ENCODE results near the gene LRCH3. TPM values are rescaled to one million over a fixed set of nuclear protein-coding genes. Genes with fewer than 3 reads are reported as not detected.

The LRCH3 gene
- polyA plus RNA-seq, 1 experiment: 113 TPM

GRCh38 chr3:197854596-197855343, 63.7 kb downstream of the LRCH3 start:
- DNase-seq (ENCODE audit: low read depth, low spot score): peak; percentile 94
- Histone ChIP-seq H3K27me3 (ENCODE audit: control insufficient read depth, insufficient read depth, low read length) (no peaks in the 10 kb centered on the region), H3K27ac (ENCODE audit: low read depth, low read length) (peak overlapping the region; percentile 95), H3K9me3 (ENCODE audit: control insufficient read depth, insufficient read depth, low read length) (no peaks in the 10 kb centered on the region), H3K4me3 (ENCODE audit: low read depth, low read length) (no peak overlapping the region)
- POLR2A ChIA-PET: interaction anchor here (0.8 to 1.0 kb wide), 3 partner anchors 14 to 63 kb away, joined by 3 read pairs; partner anchors contain the start of gene LRCH3
- CTCF ChIA-PET: no interaction called here
- no peak for TF ChIP-seq CTCF (IDR thresholded peaks at IDR 0.05; ENCODE audit: low read depth, low read length)

DNA sequence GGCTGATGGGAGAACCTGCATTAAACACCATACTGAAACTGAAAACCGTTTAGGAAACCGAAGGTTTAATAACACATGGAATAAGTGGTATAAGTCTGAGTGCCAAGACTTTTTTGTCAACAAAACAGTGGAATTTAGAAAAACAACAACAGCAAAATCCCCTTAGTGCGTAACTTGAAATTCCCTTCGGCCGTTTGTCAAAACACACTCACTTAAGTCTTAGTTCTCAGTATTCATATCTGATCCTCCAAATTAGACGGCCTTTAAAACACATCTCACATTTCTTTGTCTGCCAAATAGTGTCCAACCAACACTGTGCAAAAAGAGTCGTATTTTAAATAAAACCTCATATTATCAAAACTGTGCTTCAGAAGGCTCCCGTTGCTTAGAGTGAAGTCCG, 64.5 kb downstream of the LRCH3 start:
- TF ChIP-seq CTCF (IDR thresholded peaks at IDR 0.05; ENCODE audit: low read depth, low read length): no peak
- Histone ChIP-seq H3K27me3 (ENCODE audit: control insufficient read depth, insufficient read depth, low read length) (no peaks in the 10 kb centered on the region), H3K4me3 (ENCODE audit: low read depth, low read length) (no peak overlapping the region), H3K9me3 (ENCODE audit: control insufficient read depth, insufficient read depth, low read length) (no peaks in the 10 kb centered on the region), H3K27ac (ENCODE audit: low read depth, low read length) (peak overlapping the region; percentile 95)
- ChIA-PET POLR2A (interaction anchor here (1.0 kb wide), 1 partner anchor 47 kb away, joined by 3 read pairs; no protein-coding TSS in a partner anchor), CTCF (no interaction called here)
- DNase-seq (ENCODE audit: low read depth, low spot score): no peak

GRCh38 chr3:197856199-197856816, 65.3 kb downstream of the LRCH3 start:
- Histone ChIP-seq H3K4me3 (ENCODE audit: low read depth, low read length) (no peak overlapping the region), H3K27ac (ENCODE audit: low read depth, low read length) (no peak overlapping the region), H3K9me3 (ENCODE audit: control insufficient read depth, insufficient read depth, low read length) (no peaks in the 10 kb centered on the region), H3K27me3 (ENCODE audit: control insufficient read depth, insufficient read depth, low read length) (no peaks in the 10 kb centered on the region)
- ChIA-PET POLR2A (no interaction called here), CTCF (no interaction called here)
- DNase-seq (ENCODE audit: low read depth, low spot score): no peak
- no peak for TF ChIP-seq CTCF (IDR thresholded peaks at IDR 0.05; ENCODE audit: low read depth, low read length)

- no peak for TF ChIP-seq CTCF (IDR thresholded peaks at IDR 0.05; ENCODE audit: low read depth, low read length)
- H3K4me3 ChIP-seq (ENCODE audit: low read depth, low read length): no peak overlapping the region
- no peaks in the 10 kb centered on the region for H3K9me3 ChIP-seq (ENCODE audit: control insufficient read depth, insufficient read depth, low read length)
- CTCF ChIA-PET: no interaction called here
- H3K27me3 ChIP-seq (ENCODE audit: control insufficient read depth, insufficient read depth, low read length): no peaks in the 10 kb centered on the region
- no peak overlapping the region for H3K27ac ChIP-seq (ENCODE audit: low read depth, low read length)
- no peak for DNase-seq (ENCODE audit: low read depth, low spot score)
- POLR2A ChIA-PET: no interaction called here
Observed at GRCh38 chr3:197858133-197858532, 67.1 kb downstream of the LRCH3 start.

DNA sequence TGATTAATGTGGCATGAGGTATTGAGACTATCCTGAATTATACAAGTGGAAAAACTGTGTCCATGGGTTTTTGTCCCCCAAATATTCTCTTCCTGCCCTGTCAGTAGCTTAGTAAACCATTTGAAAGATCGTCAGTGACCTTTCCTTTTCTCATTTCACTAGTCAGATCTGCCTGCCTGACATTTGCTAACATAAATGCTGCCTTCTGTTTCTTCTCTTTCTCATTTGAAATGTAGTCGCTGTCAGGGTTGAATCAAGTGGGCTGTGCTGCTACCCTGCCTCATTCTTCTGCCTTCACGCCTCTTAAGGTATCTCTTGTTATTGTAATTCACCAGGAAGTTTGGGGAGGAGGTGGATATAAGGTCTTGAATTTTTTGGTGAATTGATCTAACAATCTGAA, 67.5 kb downstream of the LRCH3 start:
- TF ChIP-seq CTCF (IDR thresholded peaks at IDR 0.05; ENCODE audit: low read depth, low read length): no peak
- Histone ChIP-seq H3K27ac (ENCODE audit: low read depth, low read length) (no peak overlapping the region), H3K9me3 (ENCODE audit: control insufficient read depth, insufficient read depth, low read length) (no peaks in the 10 kb centered on the region), H3K4me3 (ENCODE audit: low read depth, low read length) (no peak overlapping the region), H3K27me3 (ENCODE audit: control insufficient read depth, insufficient read depth, low read length) (no peaks in the 10 kb centered on the region)
- ChIA-PET CTCF (no interaction called here), POLR2A (no interaction called here)
- no peak for DNase-seq (ENCODE audit: low read depth, low spot score)
